HG03432 (cell line): ENCODE data around the gene PLEKHM2.
A peak's percentile ranks its signal among the peaks of the same experiment; 100 is the strongest.

Experiments
- ATAC-seq: cut with Tn5 transposase; IDR thresholded peaks from one replicate; pipeline ENCODE4 v1.9.1; 2021; ENCODE audit warnings: mild to moderate bottlenecking, moderate library complexity; ENCODE audit not compliant: unreplicated experiment

PLEKHM2 gene

GRCh38 chr1:15737324-15738319 is 53.5 kb downstream of the PLEKHM2 start:
- no peak for ATAC-seq

- ATAC-seq = no peak
These were observed 54.4 kb downstream of the PLEKHM2 start for GRCh38 chr1:15738416-15739113.

- no peak for ATAC-seq
These were observed 55.1 kb downstream of the PLEKHM2 start for GRCh38 chr1:15739259-15739658.

- no peak for ATAC-seq
These were observed 55.6 kb downstream of the PLEKHM2 start for GRCh38 chr1:15739745-15740144.

- peak; percentile 60 for ATAC-seq
These were observed 57.1 kb downstream of the PLEKHM2 start for GRCh38 chr1:15740924-15741850.

GRCh38 chr1:15742339-15742801 is 58.2 kb downstream of the PLEKHM2 start, which contains the start of gene TMEM82:
TMEM82 (plus strand) TSS chr1:15742499; CDS start chr1:15742560, 61 bp downstream.
- ATAC-seq = no peak

- ATAC-seq = no peak
These were observed 60.1 kb downstream of the PLEKHM2 start for GRCh38 chr1:15744122-15744679.

- ATAC-seq = no peak
These were observed 63.3 kb downstream of the PLEKHM2 start for GRCh38 chr1:15747378-15747777.

- no peak for ATAC-seq
These were observed 64.1 kb downstream of the PLEKHM2 start for GRCh38 chr1:15748264-15748663.

- no peak for ATAC-seq
These were observed 64.7 kb downstream of the PLEKHM2 start for GRCh38 chr1:15748690-15749398.

- ATAC-seq = no peak
These were observed 65.5 kb downstream of the PLEKHM2 start for GRCh38 chr1:15749399-15750291.

- no peak for ATAC-seq
These were observed 66.8 kb downstream of the PLEKHM2 start for GRCh38 chr1:15750924-15751323.

- no peak for ATAC-seq
These were observed 67.6 kb downstream of the PLEKHM2 start for GRCh38 chr1:15751717-15752116.

GRCh38 chr1:15753776-15754175 is 69.7 kb downstream of the PLEKHM2 start:
- no peak for ATAC-seq

GRCh38 chr1:15755021-15755645 is 71.0 kb downstream of the PLEKHM2 start:
- no peak for ATAC-seq

GRCh38 chr1:15755646-15756040 is 71.5 kb downstream of the PLEKHM2 start:
- no peak for ATAC-seq

- ATAC-seq = no peak
These were observed 72.3 kb downstream of the PLEKHM2 start for GRCh38 chr1:15756143-15757015.
